BE2C (cell line): ENCODE data around the gene CSRP3.

Experiments used
- DNase-seq: peaks from one replicate; pipeline ENCODE4 v3.0.0-alpha.2; 2020
- H3K27me3 ChIP-seq: fragments of 250-450 bp; sonication (Bioruptor Pico); 2 replicates; pipeline ENCODE4 v1.5.1; 2020; ENCODE audit warnings: mild to moderate bottlenecking
- H3K36me3 ChIP-seq: fragments of 250-450 bp; sonication (Bioruptor Pico); 2 replicates; pipeline ENCODE4 v1.5.1; 2020; ENCODE audit warnings: mild to moderate bottlenecking
- H3K4me1 ChIP-seq: fragments of 250-450 bp; sonication (Bioruptor Pico); 2 replicates; pipeline ENCODE4 v1.5.1; 2020
- H3K4me3 ChIP-seq: 2 replicates; pipeline ENCODE4 v1.5.1; 2011; ENCODE audit warnings: low read depth, low read length
- H3K9me3 ChIP-seq: fragments of 250-450 bp; sonication (Bioruptor Pico); 2 replicates; pipeline ENCODE4 v1.5.1; 2020
- CTCF ChIP-seq: IDR thresholded peaks from 2 replicates; pipeline ENCODE4 v1.5.1; 2012; ENCODE audit warnings: mild to moderate bottlenecking, low read depth, low read length

Gene CSRP3

GRCh38 chr11:19196432-19196831 is 5.4 kb downstream of the CSRP3 start:
- H3K4me3 ChIP-seq, result no peak overlapping the region
- DNase-seq, result no peak

GRCh38 chr11:19194620-19195308 is 7.0 kb downstream of the CSRP3 start:
- Histone ChIP-seq H3K27me3 (no peaks in the 10 kb centered on the region), H3K4me3 (no peak overlapping the region), H3K4me1 (no peaks in the 10 kb centered on the region), H3K9me3 (no peaks in the 10 kb centered on the region), H3K36me3 (no peaks in the 10 kb centered on the region)
- no peak for DNase-seq
- TF ChIP-seq CTCF, result no peak

More at GRCh38 chr11:19196432-19196831, 5.4 kb downstream of the CSRP3 start:
- no peaks in the 10 kb centered on the region for H3K27me3 ChIP-seq
- no peaks in the 10 kb centered on the region for H3K36me3 ChIP-seq
- no peak for TF ChIP-seq CTCF
- no peaks in the 10 kb centered on the region for H3K4me1 ChIP-seq
- no peaks in the 10 kb centered on the region for H3K9me3 ChIP-seq

GRCh38 chr11:19193916-19194315 is 7.9 kb downstream of the CSRP3 start:
- no peak overlapping the region for H3K4me3 ChIP-seq
- H3K27me3 ChIP-seq, result no peaks in the 10 kb centered on the region
- H3K4me1 ChIP-seq, result no peaks in the 10 kb centered on the region
- no peak for DNase-seq
- no peak for TF ChIP-seq CTCF
- no peaks in the 10 kb centered on the region for H3K36me3 ChIP-seq
- no peaks in the 10 kb centered on the region for H3K9me3 ChIP-seq

- no peak for TF ChIP-seq CTCF
- Histone ChIP-seq H3K36me3 (no peaks in the 10 kb centered on the region), H3K9me3 (no peaks in the 10 kb centered on the region), H3K4me1 (no peaks in the 10 kb centered on the region), H3K4me3 (no peak overlapping the region), H3K27me3 (no peaks in the 10 kb centered on the region)
- DNase-seq, result no peak
Observed at GRCh38 chr11:19191530-19192169, 10.1 kb downstream of the CSRP3 start.

- H3K4me1 ChIP-seq, result no peaks in the 10 kb centered on the region
- no peak overlapping the region for H3K4me3 ChIP-seq
- H3K27me3 ChIP-seq, result no peaks in the 10 kb centered on the region
- no peak for TF ChIP-seq CTCF
- no peak for DNase-seq
- no peaks in the 10 kb centered on the region for H3K36me3 ChIP-seq
- no peaks in the 10 kb centered on the region for H3K9me3 ChIP-seq
Observed at GRCh38 chr11:19187833-19188258, 13.9 kb downstream of the CSRP3 start.

GRCh38 chr11:19187114-19187832 is 14.5 kb downstream of the CSRP3 start:
- DNase-seq, result no peak
- H3K27me3 ChIP-seq, result no peaks in the 10 kb centered on the region
- TF ChIP-seq CTCF, result no peak

More at GRCh38 chr11:19187114-19187832, 14.5 kb downstream of the CSRP3 start:
- no peaks in the 10 kb centered on the region for H3K9me3 ChIP-seq
- no peaks in the 10 kb centered on the region for H3K4me1 ChIP-seq
- H3K4me3 ChIP-seq, result no peak overlapping the region
- H3K36me3 ChIP-seq, result no peaks in the 10 kb centered on the region
